Activated CD4-positive, alpha-beta T cell treated with anti-CD3 and anti-CD28 coated beads for 48 hours (primary cell): ENCODE results near the gene CNTROB.

Source experiments
- DNase-seq: peaks from one replicate; pipeline ENCODE4 v3.0.0-alpha.2; 2020

CNTROB gene, protein sequence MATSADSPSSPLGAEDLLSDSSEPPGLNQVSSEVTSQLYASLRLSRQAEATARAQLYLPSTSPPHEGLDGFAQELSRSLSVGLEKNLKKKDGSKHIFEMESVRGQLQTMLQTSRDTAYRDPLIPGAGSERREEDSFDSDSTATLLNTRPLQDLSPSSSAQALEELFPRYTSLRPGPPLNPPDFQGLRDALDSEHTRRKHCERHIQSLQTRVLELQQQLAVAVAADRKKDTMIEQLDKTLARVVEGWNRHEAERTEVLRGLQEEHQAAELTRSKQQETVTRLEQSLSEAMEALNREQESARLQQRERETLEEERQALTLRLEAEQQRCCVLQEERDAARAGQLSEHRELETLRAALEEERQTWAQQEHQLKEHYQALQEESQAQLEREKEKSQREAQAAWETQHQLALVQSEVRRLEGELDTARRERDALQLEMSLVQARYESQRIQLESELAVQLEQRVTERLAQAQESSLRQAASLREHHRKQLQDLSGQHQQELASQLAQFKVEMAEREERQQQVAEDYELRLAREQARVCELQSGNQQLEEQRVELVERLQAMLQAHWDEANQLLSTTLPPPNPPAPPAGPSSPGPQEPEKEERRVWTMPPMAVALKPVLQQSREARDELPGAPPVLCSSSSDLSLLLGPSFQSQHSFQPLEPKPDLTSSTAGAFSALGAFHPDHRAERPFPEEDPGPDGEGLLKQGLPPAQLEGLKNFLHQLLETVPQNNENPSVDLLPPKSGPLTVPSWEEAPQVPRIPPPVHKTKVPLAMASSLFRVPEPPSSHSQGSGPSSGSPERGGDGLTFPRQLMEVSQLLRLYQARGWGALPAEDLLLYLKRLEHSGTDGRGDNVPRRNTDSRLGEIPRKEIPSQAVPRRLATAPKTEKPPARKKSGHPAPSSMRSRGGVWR

DNA sequence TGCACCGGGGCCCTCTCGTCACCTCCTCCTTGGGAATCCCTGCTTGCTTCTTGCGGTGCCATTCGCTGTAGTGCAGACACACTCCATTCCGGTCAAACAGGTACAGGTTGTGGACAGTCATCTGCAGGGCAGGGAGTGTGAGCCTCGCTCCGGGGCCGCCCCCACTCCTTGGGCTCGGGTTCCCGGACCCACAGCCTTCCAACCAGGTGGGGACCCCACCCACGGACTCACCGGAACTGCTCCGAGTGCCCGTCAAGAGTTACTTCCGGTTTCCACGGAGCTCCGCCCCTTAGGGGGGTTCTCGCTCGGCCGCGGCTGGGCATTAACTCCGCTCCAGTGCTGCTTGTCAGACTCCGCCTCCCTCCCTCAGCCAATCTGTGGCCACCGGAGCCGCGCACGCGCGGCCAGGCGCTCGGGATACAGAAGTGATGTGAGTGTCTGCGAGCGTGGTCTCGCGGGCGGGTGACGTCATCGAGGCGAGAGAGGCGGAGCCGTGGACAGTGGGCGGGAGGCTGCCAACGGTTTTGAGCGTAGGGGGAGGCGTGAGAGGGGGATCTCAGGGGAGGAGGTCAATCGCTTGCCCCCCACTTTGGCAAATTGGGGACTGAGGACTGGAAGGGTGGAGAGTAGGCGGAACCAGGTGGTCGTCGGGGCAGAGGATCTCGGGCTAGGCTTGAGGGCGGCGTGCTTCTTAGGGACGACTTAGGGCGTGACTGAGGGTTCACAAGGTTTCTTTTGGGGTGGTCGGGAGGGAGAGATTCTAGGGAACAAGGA lies at the start of gene CNTROB, which contains the start of gene TRAPPC1:
TSS of gene CNTROB (plus strand) at position 498 of the 774 bp plus-strand sequence. CDS start 874 bp downstream, outside the sequence.
TSS of gene TRAPPC1 (minus strand) at position 238 of the 774 bp plus-strand sequence. CDS start at position 121, 117 bp downstream.
- DNase-seq: peak; percentile 100

DNA sequence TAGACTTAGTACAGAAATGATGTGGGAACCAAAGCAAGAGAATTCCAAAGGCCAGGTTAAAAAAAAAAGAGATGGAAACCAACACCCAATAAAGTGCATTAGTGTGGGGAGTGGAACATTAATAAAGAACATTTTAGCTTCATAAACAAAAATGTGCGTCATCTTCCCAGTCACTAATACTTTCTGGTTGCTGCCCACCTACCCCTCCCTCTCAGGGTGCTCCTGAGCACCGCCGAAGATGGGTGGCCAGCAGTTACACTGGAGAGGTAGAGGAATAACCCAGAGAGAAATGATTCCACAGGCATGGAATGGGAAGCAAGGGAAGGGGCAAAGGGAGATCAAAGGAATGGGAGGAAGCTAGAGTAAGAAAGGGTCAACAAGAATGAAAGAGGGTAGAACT lies 49.4 kb upstream of the CNTROB start:
- DNase-seq: no peak

DNA sequence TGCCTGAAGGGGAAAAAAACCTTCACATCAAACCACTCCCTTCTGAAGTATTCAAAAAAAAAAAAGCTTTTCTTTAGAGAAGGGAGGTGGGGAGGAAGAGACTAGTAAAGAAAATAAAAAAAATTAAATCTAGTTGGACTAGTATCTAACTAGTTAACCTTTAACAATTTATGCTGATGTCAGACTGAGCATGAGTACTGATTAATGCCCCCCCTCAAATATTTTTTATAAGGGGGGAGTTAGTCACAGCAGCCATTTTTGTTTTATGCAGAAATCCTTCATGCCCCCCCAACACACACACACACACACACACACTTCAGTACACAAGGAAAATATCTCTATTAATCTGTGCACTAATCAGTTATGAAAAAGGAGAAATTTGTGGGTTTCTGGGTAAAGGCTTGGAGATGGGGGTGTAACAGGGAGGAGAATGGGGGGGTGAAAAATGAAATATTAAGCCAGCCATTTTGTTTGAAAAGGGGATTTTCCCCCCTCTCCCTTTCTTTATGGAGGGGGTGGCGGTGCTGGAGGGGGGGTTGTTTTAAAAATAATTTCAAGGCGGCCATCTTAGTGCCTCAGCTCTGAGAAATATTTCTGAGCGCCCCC lies 48.1 kb upstream of the CNTROB start:
- DNase-seq: peak; percentile 43

DNA sequence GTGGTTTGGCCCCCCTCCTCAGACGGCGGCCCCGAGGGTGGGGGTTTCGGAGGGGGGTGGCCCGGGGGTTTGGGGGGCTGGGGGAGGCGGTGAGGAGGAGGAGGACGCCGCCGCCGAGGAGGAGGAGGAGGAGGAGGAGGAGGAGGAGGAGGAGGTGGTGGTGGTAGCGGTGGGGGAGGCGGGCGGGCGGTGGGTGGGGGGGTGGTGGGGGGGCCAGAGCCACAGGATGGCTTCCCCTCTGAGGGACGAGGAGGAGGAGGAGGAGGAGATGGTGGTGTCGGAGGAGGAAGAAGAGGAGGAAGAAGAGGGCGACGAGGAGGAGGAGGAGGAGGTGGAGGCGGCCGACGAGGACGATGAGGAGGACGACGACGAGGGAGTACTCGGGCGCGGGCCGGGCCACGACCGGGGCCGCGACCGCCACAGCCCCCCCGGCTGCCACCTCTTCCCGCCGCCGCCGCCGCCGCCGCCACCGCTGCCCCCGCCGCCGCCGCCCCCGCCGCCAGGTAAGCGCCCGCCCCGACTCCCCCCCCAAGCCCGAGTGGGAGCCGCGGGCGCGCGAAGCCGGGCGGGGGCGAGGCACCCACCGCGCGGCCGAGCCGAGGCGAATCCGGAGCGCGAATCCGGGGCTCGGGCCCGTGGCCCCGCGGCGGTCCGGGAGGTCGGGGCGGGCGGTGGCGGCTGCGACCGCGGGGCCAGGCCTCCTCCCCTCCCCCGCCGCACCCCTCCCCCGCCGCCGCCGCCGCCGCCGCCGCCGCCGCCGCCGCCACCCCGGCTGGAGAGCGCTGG lies 47.2 kb upstream of the CNTROB start:
- peak; percentile 31 for DNase-seq

DNA sequence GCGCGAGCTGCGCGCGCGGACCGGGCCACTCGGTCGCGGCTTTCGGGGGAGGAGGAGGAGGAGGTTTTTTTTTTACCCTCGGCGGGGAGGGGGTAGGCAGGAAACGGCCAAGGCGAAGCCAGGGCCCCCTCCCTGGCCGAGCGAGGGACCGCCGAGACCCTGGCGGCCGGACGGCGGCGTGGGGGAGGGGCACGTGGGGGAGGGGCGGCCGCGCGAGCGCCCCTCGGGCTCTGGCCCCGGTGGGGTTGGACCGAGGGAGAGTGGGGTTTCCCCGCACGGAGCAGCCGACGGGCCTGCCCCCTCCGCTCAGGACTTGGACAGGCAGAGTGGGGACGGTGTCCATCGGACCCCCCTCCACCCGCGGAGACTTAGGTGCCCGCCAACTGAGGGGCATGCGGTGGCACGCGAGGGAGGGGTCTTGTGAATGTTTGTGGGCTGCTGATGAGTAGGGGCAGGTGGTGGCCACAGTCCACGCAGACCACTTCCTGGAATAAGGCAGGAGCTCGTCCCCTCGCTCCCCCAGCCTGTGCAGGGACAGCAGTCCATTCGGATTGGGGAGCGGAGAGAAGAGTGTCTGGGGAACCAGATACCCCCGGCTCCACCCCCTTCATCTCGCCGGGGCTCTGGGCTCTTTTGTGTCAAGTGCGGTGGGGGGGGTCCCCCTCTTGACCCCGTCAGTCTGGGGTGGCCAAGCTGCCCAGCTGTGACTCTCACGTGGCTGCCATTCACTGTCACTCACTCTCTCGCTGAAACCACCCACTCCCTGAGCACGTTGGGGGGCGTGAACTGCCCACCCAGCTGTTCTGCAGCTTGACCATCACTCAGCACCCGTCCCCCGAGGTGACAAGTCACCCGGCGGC lies 46.4 kb upstream of the CNTROB start:
- DNase-seq: peak; percentile 58

DNA sequence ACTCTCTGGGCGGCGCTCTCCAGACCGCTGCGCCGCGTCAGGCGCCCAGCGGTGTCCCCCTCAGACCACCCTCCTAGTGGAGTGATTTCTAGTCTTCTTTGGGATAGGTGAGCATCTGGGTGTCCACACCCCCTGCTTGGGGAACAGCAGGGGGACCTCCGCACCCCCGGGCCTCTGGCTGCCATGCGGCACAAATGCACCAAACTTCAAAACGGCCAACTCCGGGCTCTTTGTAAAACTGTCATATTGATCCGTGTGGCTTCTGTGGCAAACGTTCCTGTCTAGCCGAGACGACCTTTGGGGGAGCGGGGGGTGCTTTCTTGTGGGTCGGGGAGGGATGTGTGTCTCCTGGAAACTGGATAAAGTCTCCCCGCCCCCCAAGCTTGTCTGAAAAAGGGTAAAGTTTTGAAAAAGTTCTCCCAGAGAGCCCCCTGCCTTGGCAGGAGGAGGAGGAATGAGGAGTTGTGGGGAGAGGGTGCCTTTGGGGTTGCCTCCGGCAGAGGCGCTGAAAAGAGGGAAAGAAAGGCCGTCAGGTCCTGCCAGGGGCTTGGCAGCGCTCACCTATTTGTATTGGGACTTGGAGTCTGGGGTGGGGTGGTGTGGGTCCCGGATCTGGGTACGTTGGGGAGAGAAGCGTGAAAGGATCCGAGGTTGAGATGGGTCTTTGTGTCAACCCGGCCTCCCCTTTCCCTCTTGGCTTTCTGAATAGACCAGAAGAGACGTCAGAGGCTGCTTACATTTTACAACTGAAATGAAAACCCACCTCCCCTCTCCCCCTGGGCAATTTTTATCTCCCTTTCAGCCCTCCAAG lies 45.6 kb upstream of the CNTROB start:
- DNase-seq: peak; percentile 67

DNA sequence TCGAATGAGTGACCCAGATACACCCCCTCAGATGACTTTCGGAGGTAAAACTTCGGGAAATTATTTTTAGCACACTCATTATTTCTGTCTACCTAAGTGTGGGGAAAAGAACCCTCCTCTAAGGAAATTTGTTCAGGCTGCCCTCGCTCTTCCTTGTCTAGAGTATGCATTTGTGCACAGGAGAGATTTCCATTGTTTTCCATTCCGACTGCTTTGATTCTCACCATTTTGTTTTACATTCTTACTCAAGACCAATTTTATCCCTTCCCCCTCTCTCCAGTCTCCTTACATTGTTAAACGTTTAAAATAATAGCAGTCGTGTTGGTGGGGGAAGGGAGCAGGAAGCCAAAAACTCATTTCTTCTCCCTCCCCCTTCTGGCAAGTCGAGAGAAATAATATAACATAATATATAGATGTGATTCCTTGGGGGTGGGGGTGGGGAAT lies 44.9 kb upstream of the CNTROB start:
- no peak for DNase-seq

DNA sequence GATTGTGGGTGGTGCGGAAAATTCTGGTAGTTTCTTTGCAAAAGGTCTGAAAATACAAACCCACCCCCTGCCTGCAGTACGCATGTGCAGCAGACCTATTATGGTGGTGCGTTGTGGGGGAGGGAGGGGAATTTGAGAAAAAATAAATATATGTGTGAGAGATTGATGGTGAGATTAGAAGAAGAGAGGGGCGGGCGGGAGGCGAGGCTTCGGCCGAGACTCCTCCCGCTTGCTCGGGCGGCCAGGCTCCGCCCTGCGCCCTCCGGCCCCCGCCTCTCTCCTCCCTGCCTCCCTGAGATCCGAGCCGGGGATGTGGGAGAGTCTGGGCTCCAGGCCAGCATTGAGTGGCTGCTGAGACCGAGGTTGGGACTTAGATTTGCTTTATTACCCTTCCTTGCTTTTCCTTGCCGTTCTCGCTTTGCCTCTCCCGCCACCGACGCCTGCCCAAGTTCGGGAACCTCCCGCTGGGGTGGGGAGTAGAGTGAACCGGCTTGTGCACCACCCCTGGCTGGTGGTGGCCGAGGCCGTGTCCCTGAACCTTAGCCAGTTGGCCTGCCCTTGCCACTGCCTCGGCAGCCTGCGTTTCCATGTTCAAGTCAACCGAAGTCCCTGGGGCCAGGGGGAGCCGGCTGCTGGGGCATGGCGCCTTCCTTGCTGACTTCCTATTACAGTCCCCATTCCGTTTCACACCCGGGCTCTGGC lies 44.4 kb upstream of the CNTROB start:
- peak; percentile 92 for DNase-seq

DNA sequence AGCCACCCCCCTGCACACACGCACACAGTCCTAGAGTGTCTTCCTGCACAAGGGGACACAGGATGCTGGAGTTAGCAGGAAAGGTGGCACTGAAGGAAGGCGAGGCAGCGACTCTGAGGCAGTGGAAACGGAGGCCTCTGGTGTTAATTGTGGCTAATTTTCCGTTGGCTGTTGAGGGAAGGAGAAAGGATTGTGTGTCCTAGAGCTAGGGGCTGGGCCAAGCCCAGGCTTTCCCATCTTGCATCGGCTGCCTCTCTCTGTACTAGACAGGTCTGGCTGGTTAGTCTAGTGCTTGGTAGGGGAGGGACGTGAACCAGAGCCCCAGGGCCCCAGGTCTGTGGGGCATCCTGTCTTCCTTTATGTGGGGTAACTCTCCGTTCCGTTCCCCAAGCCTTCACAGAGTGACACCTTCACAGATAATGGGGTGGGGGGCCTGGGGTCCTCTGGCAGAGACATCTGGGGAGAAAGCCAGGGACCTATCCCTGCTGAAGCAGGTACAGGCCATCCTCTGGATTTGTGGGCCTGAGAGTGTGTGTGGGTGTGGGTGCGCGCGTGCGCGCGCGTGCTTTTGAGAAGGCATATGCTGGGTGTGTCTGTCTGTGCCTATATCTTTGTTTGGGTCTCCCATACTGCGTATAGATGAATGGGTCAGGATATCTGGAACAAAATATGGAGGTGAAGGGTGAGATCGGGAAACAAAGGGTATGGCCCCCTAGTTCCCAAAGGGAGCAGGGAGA lies 43.7 kb upstream of the CNTROB start, which contains the start of gene CHD3:
TSS of gene CHD3 (plus strand) at position 606 of the 737 bp plus-strand sequence. CDS start 212 bp downstream, outside the sequence.
- DNase-seq: peak; percentile 78

DNA sequence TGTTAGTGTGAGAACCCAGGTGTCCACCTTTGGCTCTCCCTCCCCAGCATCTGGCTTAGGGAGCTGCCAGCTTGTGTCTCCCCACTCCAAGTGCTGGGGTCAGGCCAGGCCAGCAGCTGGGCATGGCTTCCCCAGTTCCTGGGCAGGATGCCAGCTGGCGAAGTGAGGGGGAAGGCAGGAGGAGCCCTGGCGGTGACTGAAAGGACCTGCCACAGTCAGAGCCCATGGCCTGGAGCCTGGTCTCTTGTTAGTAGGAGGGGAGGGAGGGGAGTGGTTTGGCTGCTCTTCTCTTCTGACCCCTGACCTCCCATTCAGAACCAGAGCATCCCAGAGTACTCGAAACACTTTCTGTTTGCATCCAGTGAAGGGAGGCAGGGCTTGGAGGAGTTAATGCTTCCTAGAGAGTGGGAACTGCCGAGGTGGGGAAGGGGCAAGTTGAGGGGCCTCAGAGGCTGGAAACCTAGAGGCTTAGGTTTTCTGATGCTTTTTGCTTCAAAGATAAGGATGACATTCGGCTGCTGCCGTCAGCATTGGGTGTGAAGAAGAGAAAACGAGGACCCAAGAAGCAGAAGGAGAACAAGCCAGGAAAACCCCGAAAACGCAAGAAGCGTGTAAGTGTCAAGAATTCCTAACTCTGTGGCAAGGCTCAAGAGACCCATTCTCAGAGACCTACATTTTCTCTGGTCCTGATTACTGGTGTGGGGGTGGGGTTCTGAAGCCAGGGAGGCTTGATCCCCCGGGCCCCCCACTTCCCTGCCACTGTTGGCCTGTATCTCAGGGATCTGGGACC lies 42.6 kb upstream of the CNTROB start:
- peak; percentile 69 for DNase-seq

DNA sequence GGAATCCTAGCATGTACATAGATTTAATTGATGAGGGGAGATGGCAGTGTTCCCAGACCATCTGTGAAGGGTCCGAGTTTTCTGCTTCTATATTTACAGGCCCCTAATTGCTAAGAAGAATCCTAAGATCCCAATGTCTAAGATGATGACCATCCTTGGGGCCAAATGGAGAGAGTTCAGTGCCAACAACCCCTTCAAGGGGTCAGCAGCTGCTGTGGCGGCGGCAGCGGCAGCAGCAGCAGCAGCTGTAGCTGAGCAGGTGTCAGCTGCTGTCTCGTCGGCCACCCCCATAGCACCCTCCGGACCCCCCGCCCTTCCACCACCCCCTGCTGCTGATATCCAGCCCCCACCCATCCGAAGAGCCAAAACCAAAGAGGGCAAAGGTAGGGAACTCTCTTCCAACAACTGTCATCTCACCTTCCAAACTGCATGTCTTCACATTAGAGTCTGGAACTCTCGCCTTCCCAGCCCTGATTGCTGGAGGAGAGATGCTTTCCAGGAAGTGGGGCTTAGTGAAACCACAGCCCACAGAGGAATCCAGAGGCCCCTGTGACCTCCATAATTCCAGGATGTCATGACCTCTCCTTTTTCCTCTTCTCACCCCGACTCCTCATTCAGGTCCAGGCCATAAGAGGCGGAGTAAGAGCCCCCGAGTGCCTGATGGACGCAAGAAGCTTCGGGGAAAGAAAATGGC lies 38.7 kb upstream of the CNTROB start:
- no peak for DNase-seq

DNA sequence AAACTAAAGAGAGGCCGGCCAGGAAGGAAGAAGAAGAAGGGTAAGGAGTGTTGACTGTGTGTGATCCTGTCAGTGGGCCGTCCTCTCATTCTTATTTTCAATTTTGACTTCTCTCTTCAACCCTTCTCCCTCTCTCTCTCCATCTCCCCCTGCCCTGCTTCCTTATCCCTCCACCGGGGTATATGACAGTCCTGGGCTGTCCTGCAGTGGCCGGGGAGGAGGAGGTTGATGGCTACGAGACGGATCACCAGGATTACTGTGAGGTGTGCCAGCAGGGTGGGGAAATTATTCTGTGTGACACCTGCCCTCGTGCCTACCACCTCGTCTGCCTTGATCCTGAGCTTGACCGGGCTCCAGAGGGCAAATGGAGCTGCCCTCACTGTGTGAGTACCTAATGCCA lies 37.8 kb upstream of the CNTROB start:
- no peak for DNase-seq

DNA sequence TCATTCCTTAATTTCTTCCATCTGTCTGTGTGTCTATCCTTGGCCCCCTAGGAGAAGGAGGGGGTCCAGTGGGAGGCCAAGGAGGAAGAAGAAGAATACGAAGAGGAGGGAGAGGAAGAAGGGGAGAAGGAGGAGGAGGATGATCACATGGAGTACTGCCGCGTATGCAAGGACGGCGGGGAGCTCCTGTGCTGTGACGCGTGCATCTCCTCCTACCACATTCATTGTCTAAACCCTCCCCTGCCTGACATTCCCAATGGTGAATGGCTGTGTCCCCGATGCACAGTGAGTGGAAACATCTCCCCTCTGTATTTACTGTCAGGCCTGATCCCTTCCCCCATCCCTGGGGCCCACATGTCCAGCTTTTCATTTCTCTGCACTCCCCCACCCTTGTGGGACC lies 37.1 kb upstream of the CNTROB start:
- no peak for DNase-seq

DNA sequence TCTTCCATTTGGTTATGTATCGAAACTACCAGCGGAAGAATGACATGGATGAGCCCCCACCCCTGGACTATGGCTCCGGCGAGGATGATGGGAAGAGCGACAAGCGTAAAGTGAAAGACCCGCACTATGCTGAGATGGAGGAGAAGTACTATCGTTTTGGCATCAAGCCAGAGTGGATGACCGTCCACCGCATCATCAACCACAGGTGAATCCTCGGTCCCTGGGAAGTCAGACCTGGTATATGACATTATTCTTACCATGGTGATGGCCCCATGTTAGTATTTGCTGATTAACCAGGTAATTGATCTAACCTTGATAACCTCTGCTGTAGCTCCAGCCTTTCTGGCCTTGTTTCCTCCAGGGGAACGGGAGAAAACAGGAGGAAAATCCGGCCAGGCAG lies 34.9 kb upstream of the CNTROB start:
- DNase-seq: no peak

DNA sequence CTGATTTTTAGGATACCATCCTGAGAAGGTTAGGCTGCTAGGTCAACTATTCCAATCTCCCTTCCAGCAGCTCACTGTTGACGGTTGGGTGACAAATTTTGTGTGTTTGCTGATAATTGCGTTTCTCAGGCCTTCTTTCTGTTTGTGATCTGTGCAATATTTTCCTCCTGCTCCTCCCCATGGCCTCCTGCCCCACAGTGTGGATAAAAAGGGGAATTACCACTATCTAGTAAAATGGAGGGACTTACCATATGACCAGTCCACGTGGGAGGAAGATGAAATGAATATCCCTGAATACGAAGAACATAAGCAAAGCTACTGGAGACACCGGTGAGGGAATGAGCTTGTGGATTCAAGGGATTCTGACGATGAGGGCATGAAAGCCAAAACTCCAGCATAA lies 34.2 kb upstream of the CNTROB start:
- DNase-seq: peak; percentile 27
